Karpas-422 (cell line): ENCODE data around the gene LDLRAP1. TPM values are rescaled to one million over a fixed set of nuclear protein-coding genes. Genes with fewer than 3 reads are reported as not detected.

Source experiments
- DNase-seq: peaks from one replicate; pipeline ENCODE4 v3.0.0-alpha.2; 2015
- H2AFZ ChIP-seq: fragments of 200-600 bp; sonication (generic); 2 replicates; pipeline ENCODE4 v1.6.1; 2014; ENCODE audit warnings: antibody characterized with exemption, low read length, mixed read lengths
- H3K27ac ChIP-seq: fragments of 200-600 bp; sonication (generic); 2 replicates; pipeline ENCODE4 v1.5.1; 2014; ENCODE audit warnings: mild to moderate bottlenecking, low read length, moderate library complexity
- H3K27me3 ChIP-seq: fragments of 200-600 bp; sonication (generic); 2 replicates; pipeline ENCODE4 v1.6.1; 2014; ENCODE audit warnings: low read length, mixed read lengths
- H3K36me3 ChIP-seq: fragments of 200-600 bp; sonication (generic); 2 replicates; pipeline ENCODE4 v1.6.1; 2014; ENCODE audit warnings: low read length, mixed read lengths; ENCODE audit not compliant: insufficient read depth
- H3K4me1 ChIP-seq: fragments of 200-600 bp; sonication (generic); 2 replicates; pipeline ENCODE4 v1.6.1; 2014; ENCODE audit warnings: mild to moderate bottlenecking, low read length, mixed read lengths
- H3K4me2 ChIP-seq: fragments of 200-600 bp; sonication (generic); 2 replicates; pipeline ENCODE4 v1.6.1; 2014; ENCODE audit warnings: low read length, low read depth, mild to moderate bottlenecking; ENCODE audit not compliant: poor library complexity, severe bottlenecking
- H3K4me3 ChIP-seq: fragments of 200-600 bp; sonication (generic); 2 replicates; pipeline ENCODE4 v1.5.1; 2014; ENCODE audit warnings: mild to moderate bottlenecking, antibody characterized with exemption, low read length, mixed read lengths
- H3K79me2 ChIP-seq: fragments of 200-600 bp; sonication (generic); 2 replicates; pipeline ENCODE4 v1.6.1; 2014; ENCODE audit warnings: mild to moderate bottlenecking, low read length, mixed read lengths
- H3K9ac ChIP-seq: fragments of 200-600 bp; sonication (generic); 2 replicates; pipeline ENCODE4 v1.6.0; 2014; ENCODE audit warnings: low read length
- H3K9me2 ChIP-seq: fragments of 200-600 bp; sonication (generic), shearing (Covaris generic); replicated peaks from 2 replicates; pipeline ENCODE4 v1.6.0; 2014; ENCODE audit warnings: mild to moderate bottlenecking, low read length, moderate library complexity; ENCODE audit not compliant: insufficient read depth
- H3K9me3 ChIP-seq: fragments of 300-700, 200-600 bp; sonication (generic); 2 replicates; pipeline ENCODE4 v1.6.1; 2014; ENCODE audit warnings: low read length, mixed read lengths
- H4K20me1 ChIP-seq: fragments of 200-600 bp; sonication (generic); 2 replicates; pipeline ENCODE4 v1.6.1; 2014; ENCODE audit warnings: mild to moderate bottlenecking, antibody characterized with exemption, low read length, low read depth; ENCODE audit not compliant: insufficient read depth
- total RNA-seq: library from RNA; depleted of rRNA; stranded (reverse); fragments of >200 nt; shearing (Covaris generic); gene quantifications from 2 replicates; pipeline ENCODE4 v1.2.3, GENCODE V29; 2014; ENCODE audit warnings: low replicate concordance

LDLRAP1 gene
- total RNA-seq, 1 experiment from 2014 or later, result not detected

GRCh38 chr1:25553749-25554429 is 10.5 kb downstream of the LDLRAP1 start:
- no peaks in the 10 kb centered on the region for H3K9me3 ChIP-seq
- H2AFZ ChIP-seq, result no peak overlapping the region
- no peak for DNase-seq
- no peaks in the 10 kb centered on the region for H3K79me2 ChIP-seq
- no peak overlapping the region for H3K4me3 ChIP-seq
- H3K9me2 ChIP-seq, result no peaks in the 10 kb centered on the region
- no peaks in the 10 kb centered on the region for H3K36me3 ChIP-seq
- peaks cover 24% of the 10 kb centered on the region for H3K4me1 ChIP-seq
- H3K27ac ChIP-seq, result no peak overlapping the region
- H3K4me2 ChIP-seq, result no peak overlapping the region
- H3K9ac ChIP-seq, result no peak overlapping the region
- no peaks in the 10 kb centered on the region for H4K20me1 ChIP-seq
- H3K27me3 ChIP-seq, result no peaks in the 10 kb centered on the region

GRCh38 chr1:25554430-25554780 is 11.0 kb downstream of the LDLRAP1 start:
- no peaks in the 10 kb centered on the region for H3K27me3 ChIP-seq
- H3K9ac ChIP-seq, result no peak overlapping the region
- H4K20me1 ChIP-seq, result no peaks in the 10 kb centered on the region
- no peak overlapping the region for H3K27ac ChIP-seq
- H3K36me3 ChIP-seq, result no peaks in the 10 kb centered on the region
- H3K4me2 ChIP-seq, result no peak overlapping the region
- no peaks in the 10 kb centered on the region for H3K9me2 ChIP-seq
- H2AFZ ChIP-seq, result no peak overlapping the region
- H3K4me1 ChIP-seq, result peaks cover 19% of the 10 kb centered on the region
- no peaks in the 10 kb centered on the region for H3K79me2 ChIP-seq
- no peak for DNase-seq
- no peak overlapping the region for H3K4me3 ChIP-seq
- no peaks in the 10 kb centered on the region for H3K9me3 ChIP-seq

GRCh38 chr1:25554886-25555752 is 11.7 kb downstream of the LDLRAP1 start:
- Histone ChIP-seq H3K36me3 (no peaks in the 10 kb centered on the region), H3K27me3 (no peaks in the 10 kb centered on the region), H3K9me3 (no peaks in the 10 kb centered on the region), H3K4me3 (no peak overlapping the region), H3K4me2 (no peak overlapping the region), H3K9ac (no peak overlapping the region), H2AFZ (no peak overlapping the region), H3K9me2 (no peaks in the 10 kb centered on the region), H3K79me2 (no peaks in the 10 kb centered on the region), H3K27ac (no peak overlapping the region), H4K20me1 (no peaks in the 10 kb centered on the region), H3K4me1 (peaks cover 11% of the 10 kb centered on the region)
- no peak for DNase-seq

GRCh38 chr1:25555753-25556092 is 12.3 kb downstream of the LDLRAP1 start:
- Histone ChIP-seq H3K4me1 (peaks cover 9% of the 10 kb centered on the region), H3K9me2 (no peaks in the 10 kb centered on the region), H3K4me3 (no peak overlapping the region), H3K36me3 (no peaks in the 10 kb centered on the region), H2AFZ (no peak overlapping the region), H3K79me2 (no peaks in the 10 kb centered on the region), H3K9ac (no peak overlapping the region), H3K27me3 (no peaks in the 10 kb centered on the region), H4K20me1 (no peaks in the 10 kb centered on the region), H3K27ac (no peak overlapping the region), H3K9me3 (no peaks in the 10 kb centered on the region), H3K4me2 (no peak overlapping the region)
- no peak for DNase-seq

- H3K9me3 ChIP-seq, result no peaks in the 10 kb centered on the region
- no peak overlapping the region for H3K27ac ChIP-seq
- H3K9ac ChIP-seq, result no peak overlapping the region
- H3K9me2 ChIP-seq, result no peaks in the 10 kb centered on the region
- H3K4me1 ChIP-seq, result peaks cover 9% of the 10 kb centered on the region
- H3K79me2 ChIP-seq, result no peaks in the 10 kb centered on the region
- no peak for DNase-seq
- H3K27me3 ChIP-seq, result no peaks in the 10 kb centered on the region
- no peak overlapping the region for H3K4me3 ChIP-seq
- no peaks in the 10 kb centered on the region for H3K36me3 ChIP-seq
- H3K4me2 ChIP-seq, result no peak overlapping the region
- no peak overlapping the region for H2AFZ ChIP-seq
- no peaks in the 10 kb centered on the region for H4K20me1 ChIP-seq
Observed at GRCh38 chr1:25556132-25556670, 12.8 kb downstream of the LDLRAP1 start.

GRCh38 chr1:25556791-25557476 is 13.5 kb downstream of the LDLRAP1 start:
- Histone ChIP-seq H4K20me1 (no peaks in the 10 kb centered on the region), H3K9me2 (no peaks in the 10 kb centered on the region), H3K27me3 (no peaks in the 10 kb centered on the region), H3K4me2 (no peak overlapping the region), H3K9ac (no peak overlapping the region), H3K9me3 (no peaks in the 10 kb centered on the region), H2AFZ (no peak overlapping the region), H3K4me3 (no peak overlapping the region), H3K36me3 (no peaks in the 10 kb centered on the region), H3K27ac (no peak overlapping the region), H3K79me2 (no peaks in the 10 kb centered on the region), H3K4me1 (peaks cover 11% of the 10 kb centered on the region)
- no peak for DNase-seq

- H3K79me2 ChIP-seq, result no peaks in the 10 kb centered on the region
- H4K20me1 ChIP-seq, result no peaks in the 10 kb centered on the region
- no peak overlapping the region for H3K9ac ChIP-seq
- no peak overlapping the region for H3K4me3 ChIP-seq
- H3K4me1 ChIP-seq, result peaks cover 17% of the 10 kb centered on the region
- H3K9me2 ChIP-seq, result no peaks in the 10 kb centered on the region
- no peaks in the 10 kb centered on the region for H3K27me3 ChIP-seq
- no peaks in the 10 kb centered on the region for H3K9me3 ChIP-seq
- no peaks in the 10 kb centered on the region for H3K36me3 ChIP-seq
- no peak for DNase-seq
- no peak overlapping the region for H3K27ac ChIP-seq
- H2AFZ ChIP-seq, result no peak overlapping the region
- no peak overlapping the region for H3K4me2 ChIP-seq
Observed at GRCh38 chr1:25557543-25557942, 14.1 kb downstream of the LDLRAP1 start.

- no peak for DNase-seq
- H3K36me3 ChIP-seq, result no peaks in the 10 kb centered on the region
- no peak overlapping the region for H3K4me2 ChIP-seq
- H3K79me2 ChIP-seq, result no peaks in the 10 kb centered on the region
- no peak overlapping the region for H2AFZ ChIP-seq
- H4K20me1 ChIP-seq, result no peaks in the 10 kb centered on the region
- H3K4me1 ChIP-seq, result peaks cover 25% of the 10 kb centered on the region
- H3K4me3 ChIP-seq, result no peak overlapping the region
- no peak overlapping the region for H3K9ac ChIP-seq
- no peaks in the 10 kb centered on the region for H3K27me3 ChIP-seq
- no peaks in the 10 kb centered on the region for H3K9me2 ChIP-seq
- no peak overlapping the region for H3K27ac ChIP-seq
- H3K9me3 ChIP-seq, result no peaks in the 10 kb centered on the region
Observed at GRCh38 chr1:25559031-25559430, 15.6 kb downstream of the LDLRAP1 start.
